Right renal cortex interstitium (tissue), 3 donors: ENCODE results near the gene BUB1. TPM values are rescaled to one million over a fixed set of nuclear protein-coding genes. Genes with fewer than 3 reads are reported as not detected.
"Not testable (repeated sequence)": the region's sequence is repeated elsewhere in the genome, so short reads cannot be mapped to it uniquely, and the experiment has no call there.

Source experiments
- DNase-seq, 3 donors: peaks; one replicate each; pipeline ENCODE4 v3.0.0-alpha.2; 2013; ENCODE audit warnings: low read depth in 3 of 3, low spot score in 2 of 3
- polyA plus RNA-seq, 3 donors: library from polyadenylated mRNA; unstranded; fragments of 120-200 nt; gene quantifications; one replicate each; pipeline ENCODE4 v1.2.1, GENCODE V29; 2013; ENCODE audit not compliant: insufficient read length in 3 of 3

Gene BUB1
- polyA plus RNA-seq: 10 to 100 TPM; 21.9 to 25.0 (median 22.7) TPM

GRCh38 chr2:110677530-110678456, at the start of gene BUB1:
Gene BUB1 (minus strand): TSS chr2:110678063. CDS start chr2:110677995, 68 bp downstream.
- DNase-seq: peak; percentile 88 to 94 (median 94)

- DNase-seq: no peak
These were observed 48.4 kb upstream of the BUB1 start for GRCh38 chr2:110726285-110726684.

GRCh38 chr2:110725859-110726258, 48.0 kb upstream of the BUB1 start:
- DNase-seq: no peak

GRCh38 chr2:110725370-110725769, 47.5 kb upstream of the BUB1 start:
- no peak for DNase-seq

- DNase-seq: no peak
These were observed 47.0 kb upstream of the BUB1 start for GRCh38 chr2:110724820-110725219.

GRCh38 chr2:110720547-110720946, 42.7 kb upstream of the BUB1 start:
- DNase-seq: no peak

GRCh38 chr2:110718990-110719389, 41.1 kb upstream of the BUB1 start:
- no peak for DNase-seq

GRCh38 chr2:110718382-110718781, 40.5 kb upstream of the BUB1 start:
- DNase-seq: no peak

- DNase-seq: no peak
These were observed 39.9 kb upstream of the BUB1 start for GRCh38 chr2:110717734-110718133.

GRCh38 chr2:110716959-110717645, 39.2 kb upstream of the BUB1 start:
- no peak for DNase-seq

- DNase-seq: peak in 1 of 3 donors; percentile 33
These were observed 36.8 kb upstream of the BUB1 start for GRCh38 chr2:110714452-110715224.

- DNase-seq: no peak
These were observed 35.9 kb upstream of the BUB1 start for GRCh38 chr2:110713513-110714362.

- no peak for DNase-seq
These were observed 34.9 kb upstream of the BUB1 start for GRCh38 chr2:110712737-110713136.

- no peak for DNase-seq
These were observed 30.6 kb upstream of the BUB1 start for GRCh38 chr2:110708455-110708854.

- DNase-seq: no peak
These were observed 29.6 kb upstream of the BUB1 start for GRCh38 chr2:110707386-110707965.

- DNase-seq: no peak
These were observed 24.9 kb upstream of the BUB1 start for GRCh38 chr2:110702514-110703380.

- not testable (repeated sequence) for DNase-seq
These were observed 20.4 kb upstream of the BUB1 start for GRCh38 chr2:110698253-110698652.

GRCh38 chr2:110695146-110695898, 17.5 kb upstream of the BUB1 start:
- not testable (repeated sequence) for DNase-seq
